GM10248 (cell line): ENCODE data around the gene LRRK2.
A peak's percentile ranks its signal among the peaks of the same experiment; 100 is the strongest.

Experiments used
- CTCF ChIA-PET: fragments of 300-600 bp; sonication (Branson Sonifier 250); formaldehyde crosslinking; extraction: SDS; loops from one replicate; lab custom pipeline; 2021; ENCODE audit warnings: antibody characterized with exemption; lab: Yijun Ruan, JAX
- POLR2A ChIA-PET: fragments of 350-650 bp; sonication (Branson Sonifier 250); formaldehyde crosslinking; extraction: SDS; loops from one replicate; lab custom pipeline; 2020; ENCODE audit warnings: antibody characterized with exemption; lab: Yijun Ruan, JAX
- DNase-seq: peaks from one replicate; pipeline ENCODE4 v3.0.0; 2012; ENCODE audit errors: extremely low spot score
- CTCF ChIP-seq: IDR thresholded peaks from 2 replicates; pipeline ENCODE4 v1.5.1; 2012; ENCODE audit warnings: mild to moderate bottlenecking, low read depth; ENCODE audit errors: extremely low read depth, missing control alignments, control extremely low read depth

The LRRK2 gene

GRCh38 chr12:40223646-40224045 is 1.2 kb upstream of the LRRK2 start:
- no peak for DNase-seq
- ChIA-PET CTCF (no interaction called here), POLR2A (no interaction called here)
- no peak for TF ChIP-seq CTCF

GRCh38 chr12:40225337-40225983 is 663 bp downstream of the LRRK2 start:
- TF ChIP-seq CTCF = no peak
- CTCF ChIA-PET = interaction anchor here (1.2 kb wide), 1 partner anchor 12 kb away, joined by 4 read pairs; no protein-coding TSS in a partner anchor
- POLR2A ChIA-PET = no interaction called here
- no peak for DNase-seq

- ChIA-PET CTCF (no interaction called here), POLR2A (no interaction called here)
- no peak for TF ChIP-seq CTCF
- DNase-seq = peak; percentile 74
Observed at GRCh38 chr12:40225984-40226602, 1.3 kb downstream of the LRRK2 start.

- ChIA-PET POLR2A (no interaction called here), CTCF (no interaction called here)
- no peak for DNase-seq
- no peak for TF ChIP-seq CTCF
Observed at GRCh38 chr12:40226705-40227104, 1.9 kb downstream of the LRRK2 start.

- no peak for DNase-seq
- no peak for TF ChIP-seq CTCF
- POLR2A ChIA-PET = no interaction called here
- CTCF ChIA-PET = no interaction called here
Observed at GRCh38 chr12:40227447-40227846, 2.6 kb downstream of the LRRK2 start.

GRCh38 chr12:40228727-40229126 is 3.9 kb downstream of the LRRK2 start:
- TF ChIP-seq CTCF = no peak
- POLR2A ChIA-PET = no interaction called here
- no peak for DNase-seq
- CTCF ChIA-PET = no interaction called here
